Midbrain (tissue), 1 donor: Measurements from ENCODE around the gene NUDT1.

ENCODE experiments used
- DNase-seq: peaks from one replicate; lab custom pipeline; 2025; lab: John Stamatoyannopoulos, UW

Gene NUDT1

GRCh38 chr7:2269991-2270460 lies 28.0 kb downstream of the NUDT1 start:
- no peak for DNase-seq

GRCh38 chr7:2270495-2270894 lies 28.5 kb downstream of the NUDT1 start:
- DNase-seq = no peak

- DNase-seq = no peak
These were observed 29.4 kb downstream of the NUDT1 start for GRCh38 chr7:2271273-2272026.

- DNase-seq = peak; percentile 22
These were observed 30.0 kb downstream of the NUDT1 start for GRCh38 chr7:2272031-2272430.

- no peak for DNase-seq
These were observed 31.8 kb downstream of the NUDT1 start for GRCh38 chr7:2273866-2274265.

GRCh38 chr7:2274666-2275065 lies 32.6 kb downstream of the NUDT1 start:
- DNase-seq = no peak

GRCh38 chr7:2275101-2275500 lies 33.1 kb downstream of the NUDT1 start:
- DNase-seq = no peak

GRCh38 chr7:2276107-2276506 lies 34.1 kb downstream of the NUDT1 start:
- no peak for DNase-seq

- no peak for DNase-seq
These were observed 36.0 kb downstream of the NUDT1 start for GRCh38 chr7:2278026-2278425.

GRCh38 chr7:2279896-2280295 lies 37.9 kb downstream of the NUDT1 start:
- DNase-seq = no peak

GRCh38 chr7:2280424-2280823 lies 38.4 kb downstream of the NUDT1 start:
- DNase-seq = no peak

- peak; percentile 9 for DNase-seq
These were observed 39.5 kb downstream of the NUDT1 start for GRCh38 chr7:2281541-2281940.

GRCh38 chr7:2282185-2282751 lies 40.2 kb downstream of the NUDT1 start:
- no peak for DNase-seq

GRCh38 chr7:2283074-2283473 lies 41.0 kb downstream of the NUDT1 start:
- no peak for DNase-seq

- no peak for DNase-seq
These were observed 45.7 kb downstream of the NUDT1 start for GRCh38 chr7:2287745-2288144.

- no peak for DNase-seq
These were observed 46.5 kb downstream of the NUDT1 start for GRCh38 chr7:2288503-2288902.

- no peak for DNase-seq
These were observed 47.1 kb downstream of the NUDT1 start for GRCh38 chr7:2289111-2289586.

- DNase-seq = no peak
These were observed 47.6 kb downstream of the NUDT1 start for GRCh38 chr7:2289621-2290020.

GRCh38 chr7:2290877-2291276 lies 48.9 kb downstream of the NUDT1 start:
- no peak for DNase-seq

- no peak for DNase-seq
These were observed 54.1 kb downstream of the NUDT1 start for GRCh38 chr7:2295936-2296620.

- DNase-seq = no peak
These were observed 54.8 kb downstream of the NUDT1 start for GRCh38 chr7:2296832-2297231.

- DNase-seq = no peak
These were observed 57.3 kb downstream of the NUDT1 start for GRCh38 chr7:2299131-2299829.
